ENCODE measurements around the gene PNMA6E.

PNMA6E gene

DNA sequence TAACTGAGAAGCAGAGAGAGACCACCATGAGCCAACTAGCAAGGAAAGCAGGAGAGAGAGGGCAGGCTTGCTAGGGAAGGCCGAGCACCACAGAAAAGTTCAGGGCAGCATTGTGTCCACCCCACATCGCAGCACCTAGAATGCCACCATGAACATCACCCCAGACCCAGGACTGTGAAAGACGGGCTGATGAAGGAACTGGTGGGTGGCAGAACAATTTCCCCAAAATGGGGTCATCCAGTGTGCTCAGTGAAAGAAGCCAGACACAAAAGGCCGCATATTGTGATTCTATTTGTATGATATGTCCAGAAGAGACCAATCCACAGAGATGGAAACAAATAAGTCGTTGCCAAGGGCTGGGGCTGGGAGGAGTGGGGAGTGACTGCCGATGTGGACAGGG, 16.8 kb downstream of the PNMA6E start:
- DNase-seq (ENCODE audit: low spot score) = no peak

DNA sequence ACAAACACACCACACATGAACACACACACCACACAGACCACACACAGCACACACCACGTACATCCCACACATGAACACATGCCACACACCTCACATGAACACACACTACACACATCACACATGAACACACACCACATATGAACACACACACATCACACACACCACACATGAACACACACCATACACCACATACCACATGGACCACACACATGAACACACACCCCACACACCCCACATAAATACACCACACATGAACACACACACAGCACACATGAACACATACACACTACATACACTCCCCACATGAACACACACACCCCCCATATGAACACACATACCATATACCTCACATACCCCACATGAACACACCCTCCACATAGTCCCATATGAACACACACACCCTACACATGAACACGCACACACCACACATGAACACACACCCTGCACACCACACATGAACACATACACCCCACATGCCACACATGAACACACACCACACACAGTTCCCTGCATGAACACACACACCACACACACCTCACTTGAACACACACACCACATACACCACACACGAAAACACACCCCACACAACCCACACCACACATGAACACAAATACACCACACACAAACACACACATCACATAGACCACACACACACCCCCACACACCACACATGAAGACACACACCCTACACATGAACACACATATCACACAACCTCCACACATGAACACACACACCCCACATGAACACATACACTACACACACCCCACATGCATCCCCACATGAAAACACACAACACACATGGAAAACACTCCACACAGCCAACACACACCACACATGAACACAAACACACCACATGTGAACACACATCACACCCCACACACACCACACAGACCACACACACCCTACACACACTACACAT, 18.3 kb downstream of the PNMA6E start:
- no peak for DNase-seq (ENCODE audit: low spot score)

DNA sequence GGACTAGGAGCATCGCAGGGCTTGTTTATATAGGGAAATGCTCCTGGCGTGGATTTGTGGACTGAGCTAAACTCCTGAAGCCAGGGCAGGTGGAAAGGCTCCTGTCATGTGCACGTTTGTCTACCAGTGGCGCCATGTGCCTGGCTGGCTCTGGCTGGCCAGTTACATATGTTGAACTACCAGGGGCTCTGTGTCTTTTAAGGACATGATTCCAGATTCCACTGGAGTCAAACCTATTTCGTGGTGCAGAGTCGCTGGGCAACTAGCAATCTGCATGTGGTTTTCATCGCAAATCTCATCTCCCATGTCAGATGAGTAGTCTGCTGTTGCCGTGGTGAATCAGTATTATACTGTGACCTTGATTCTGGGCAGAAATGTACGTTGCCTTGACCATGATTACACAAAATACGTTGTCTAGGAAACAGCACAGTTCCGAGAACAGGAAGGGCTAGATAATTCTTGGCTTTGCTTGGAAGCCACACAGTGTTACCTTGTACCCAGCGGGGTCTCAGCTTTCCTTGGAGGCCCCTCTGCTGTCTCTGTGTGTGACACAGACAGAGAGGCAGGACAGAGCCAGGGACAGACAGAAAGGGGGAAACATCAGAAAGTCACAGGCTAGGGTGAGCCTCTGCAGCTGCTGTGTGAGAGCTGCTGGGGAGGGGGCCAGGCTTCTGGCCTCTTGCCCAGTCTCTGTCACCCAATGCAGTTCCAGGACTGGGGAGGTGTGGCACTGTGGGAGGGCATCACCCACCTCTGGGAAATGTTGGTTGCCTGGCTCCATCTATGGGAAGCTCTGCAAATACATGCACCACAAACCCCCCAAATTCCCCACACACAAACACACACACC, 19.2 kb downstream of the PNMA6E start:
- DNase-seq (ENCODE audit: low spot score) = peak; percentile 67

DNA sequence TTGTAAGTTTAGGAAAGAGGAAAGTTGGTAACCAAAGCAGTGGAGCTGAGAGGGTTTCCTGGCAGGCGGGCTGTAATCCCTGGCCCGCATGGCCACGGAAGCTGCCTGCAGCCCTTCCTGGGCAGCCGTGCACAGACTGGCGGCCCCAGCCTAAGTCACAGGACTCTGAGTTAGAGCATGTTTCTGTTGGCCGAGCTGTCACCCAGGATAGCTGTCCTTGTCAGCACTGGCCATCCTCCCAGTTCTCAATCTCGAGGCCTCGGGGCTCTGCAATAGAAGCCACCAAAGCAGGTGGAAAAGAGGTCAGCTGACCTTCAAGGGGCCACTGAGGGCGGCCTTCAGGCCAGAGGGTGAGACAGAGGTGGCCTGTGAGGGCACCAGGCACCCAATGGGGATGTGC, 20.5 kb downstream of the PNMA6E start:
- no peak for DNase-seq (ENCODE audit: low spot score)

DNA sequence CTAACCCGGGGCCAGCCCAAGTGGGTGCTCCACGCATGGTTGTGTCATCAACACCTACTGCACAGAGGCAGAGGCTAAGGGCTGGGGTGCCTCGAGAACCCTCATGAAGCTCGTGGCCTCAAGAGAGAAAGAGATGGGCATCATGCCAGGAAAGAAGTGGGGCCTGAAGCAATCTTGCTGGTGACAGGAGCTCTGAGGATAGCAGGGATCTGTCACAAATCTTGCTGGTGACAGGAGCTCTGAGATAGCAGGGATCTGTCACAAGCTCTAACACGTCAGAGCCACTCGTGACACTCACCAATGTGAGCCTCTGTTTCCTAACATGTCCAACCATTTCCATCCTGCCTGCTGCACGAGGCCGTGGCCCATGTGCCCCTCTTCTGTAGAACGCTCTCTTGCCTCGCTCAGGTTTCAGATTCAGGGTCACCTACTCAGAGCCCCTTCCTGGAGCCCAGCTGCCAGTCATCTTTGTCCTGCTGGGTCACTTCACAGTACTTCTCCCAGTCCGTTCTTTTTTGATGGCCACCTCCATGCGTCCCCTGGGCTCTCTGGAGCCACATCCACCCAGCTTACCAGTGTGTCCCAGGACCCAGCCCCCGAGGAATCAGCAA, 21.1 kb downstream of the PNMA6E start:
- DNase-seq (ENCODE audit: low spot score) = no peak

DNA sequence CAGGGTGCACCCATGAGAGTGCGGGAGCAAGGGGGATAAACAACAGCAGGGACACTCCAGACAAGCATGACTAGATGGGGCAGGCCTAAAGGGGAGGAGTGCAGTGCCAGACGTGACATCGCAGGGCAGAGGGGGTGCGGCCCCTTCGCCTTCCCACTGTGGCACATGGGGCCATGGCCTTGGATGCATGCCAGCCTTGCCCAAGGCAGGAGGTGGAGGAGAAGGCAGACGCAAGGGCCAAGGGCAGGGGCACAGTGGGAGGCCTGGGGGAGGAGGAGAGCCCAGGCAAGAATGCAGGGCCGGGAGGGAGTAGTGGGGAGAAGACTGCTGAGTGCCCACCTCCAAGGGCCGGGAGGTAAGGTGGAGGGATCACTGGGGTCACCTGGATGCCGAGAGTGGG, 21.6 kb downstream of the PNMA6E start:
- DNase-seq (ENCODE audit: low spot score) = no peak

DNA sequence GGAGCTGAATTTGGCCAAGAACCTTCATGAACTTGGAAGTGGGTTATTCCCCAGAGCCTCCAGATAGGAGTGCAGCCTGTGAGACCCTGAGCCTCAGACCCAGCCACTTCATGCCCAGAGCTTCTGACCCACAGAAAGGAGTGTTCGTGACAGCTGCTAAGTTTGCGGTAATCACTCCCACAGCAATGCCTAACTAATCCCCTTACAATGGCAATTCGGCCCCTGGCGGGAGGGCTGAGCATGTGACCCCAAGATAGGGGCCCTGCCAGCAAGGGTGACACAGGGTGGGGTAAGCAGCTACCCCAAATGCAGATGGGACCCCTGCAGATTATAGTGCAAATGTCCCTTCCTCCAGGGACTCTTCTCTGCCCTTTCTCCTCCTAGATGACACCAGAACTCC, 22.5 kb downstream of the PNMA6E start:
- DNase-seq (ENCODE audit: low spot score) = no peak

DNA sequence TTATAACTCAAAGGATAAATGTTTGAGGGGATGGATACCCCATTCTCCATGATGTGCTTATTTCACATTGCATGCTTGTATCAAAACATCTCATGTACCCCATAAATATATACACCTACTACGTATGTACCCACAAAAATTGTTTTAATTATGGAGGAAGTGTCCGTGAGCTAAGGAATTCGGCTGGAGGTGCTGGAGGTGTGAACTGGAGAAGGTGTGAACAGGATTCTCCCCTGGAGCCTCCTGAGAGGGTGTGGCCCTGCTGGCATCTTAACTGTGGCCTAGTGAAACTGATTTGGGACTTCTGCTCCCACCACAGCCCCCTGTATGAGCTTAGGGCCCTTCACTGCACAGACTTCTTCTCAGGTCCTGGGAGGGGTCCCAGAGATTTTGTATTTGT, 23.4 kb downstream of the PNMA6E start:
- DNase-seq (ENCODE audit: low spot score) = no peak

DNA sequence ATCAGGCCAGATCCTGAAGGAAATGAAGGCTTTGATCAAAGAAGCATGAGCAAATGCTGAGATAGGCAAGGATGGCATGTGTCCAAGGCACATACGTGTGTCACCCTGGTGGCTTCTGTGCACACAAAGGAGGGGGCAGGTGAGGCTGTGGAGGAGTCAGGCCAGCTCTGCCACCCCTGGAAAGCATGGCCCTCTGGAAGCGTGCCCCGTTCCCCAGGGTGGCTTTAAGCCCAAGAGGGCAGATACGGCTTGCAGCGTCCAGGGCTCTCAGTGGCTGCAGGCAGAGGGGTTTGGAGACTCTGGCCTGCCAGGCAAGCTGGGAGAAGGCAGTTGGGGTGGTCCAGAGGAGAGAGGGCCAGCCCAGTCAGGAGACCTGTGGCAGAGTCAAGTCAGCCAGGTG, 25.6 kb downstream of the PNMA6E start:
- DNase-seq (ENCODE audit: low spot score) = no peak

DNA sequence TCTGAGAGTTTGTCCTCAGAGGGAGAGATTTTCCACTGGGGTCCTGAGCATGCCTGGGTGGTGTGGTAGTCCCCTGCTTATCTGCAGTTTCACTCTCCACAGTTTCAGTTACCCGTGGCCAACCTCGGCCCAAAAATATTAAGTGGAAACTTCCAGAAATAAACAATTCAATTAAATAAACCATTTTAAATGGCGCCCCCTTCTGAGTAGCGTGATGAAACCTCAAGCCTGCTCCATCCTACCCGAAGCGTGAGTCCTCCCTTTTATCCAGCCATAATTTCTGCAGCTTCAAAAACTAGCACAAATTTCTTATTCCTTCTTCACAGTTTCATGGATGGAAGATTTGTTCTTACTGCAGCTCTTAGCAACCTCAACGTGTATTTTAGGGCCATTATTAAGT, 26.7 kb downstream of the PNMA6E start:
- DNase-seq (ENCODE audit: low spot score) = no peak

DNA sequence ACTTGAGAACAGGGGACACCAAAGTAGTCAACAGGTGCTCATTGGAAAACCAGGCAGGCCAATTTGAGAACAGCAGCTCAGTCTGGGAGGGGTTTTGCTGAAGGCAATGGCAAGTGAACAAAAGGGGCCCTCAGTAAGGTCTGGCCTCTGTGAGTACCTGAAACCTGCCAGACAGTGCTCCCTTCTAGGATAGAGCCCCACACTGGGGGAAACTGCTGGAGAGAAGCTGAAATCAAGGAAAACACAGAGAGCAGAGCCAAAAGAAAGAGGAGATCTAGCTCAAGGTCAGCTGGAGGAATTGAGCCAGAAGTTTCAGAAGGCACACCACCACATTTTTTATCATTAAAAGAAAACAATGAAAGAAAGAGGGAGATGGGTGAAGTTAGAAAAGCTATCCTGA, 28.2 kb downstream of the PNMA6E start:
- DNase-seq (ENCODE audit: low spot score) = no peak

DNA sequence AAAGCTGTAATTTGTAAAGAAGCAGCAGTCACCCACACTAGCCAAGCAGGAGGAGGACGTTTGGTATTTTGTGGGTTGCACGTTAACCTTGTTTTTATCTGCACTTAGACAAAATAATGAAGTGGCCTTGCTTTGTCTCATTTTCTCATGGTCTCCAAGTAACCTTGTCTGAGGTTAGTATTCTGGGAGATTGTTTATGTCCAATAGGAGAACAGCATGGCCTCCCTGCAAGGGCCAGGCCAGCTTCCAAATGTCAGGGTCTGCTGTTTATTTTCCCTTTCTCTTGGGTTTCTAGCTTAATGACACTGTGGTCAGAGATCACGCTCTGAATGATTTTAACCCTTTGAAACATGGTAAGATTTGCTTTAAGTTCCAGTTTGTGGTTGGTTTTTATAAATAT, 29.9 kb downstream of the PNMA6E start:
- DNase-seq (ENCODE audit: low spot score) = no peak

DNA sequence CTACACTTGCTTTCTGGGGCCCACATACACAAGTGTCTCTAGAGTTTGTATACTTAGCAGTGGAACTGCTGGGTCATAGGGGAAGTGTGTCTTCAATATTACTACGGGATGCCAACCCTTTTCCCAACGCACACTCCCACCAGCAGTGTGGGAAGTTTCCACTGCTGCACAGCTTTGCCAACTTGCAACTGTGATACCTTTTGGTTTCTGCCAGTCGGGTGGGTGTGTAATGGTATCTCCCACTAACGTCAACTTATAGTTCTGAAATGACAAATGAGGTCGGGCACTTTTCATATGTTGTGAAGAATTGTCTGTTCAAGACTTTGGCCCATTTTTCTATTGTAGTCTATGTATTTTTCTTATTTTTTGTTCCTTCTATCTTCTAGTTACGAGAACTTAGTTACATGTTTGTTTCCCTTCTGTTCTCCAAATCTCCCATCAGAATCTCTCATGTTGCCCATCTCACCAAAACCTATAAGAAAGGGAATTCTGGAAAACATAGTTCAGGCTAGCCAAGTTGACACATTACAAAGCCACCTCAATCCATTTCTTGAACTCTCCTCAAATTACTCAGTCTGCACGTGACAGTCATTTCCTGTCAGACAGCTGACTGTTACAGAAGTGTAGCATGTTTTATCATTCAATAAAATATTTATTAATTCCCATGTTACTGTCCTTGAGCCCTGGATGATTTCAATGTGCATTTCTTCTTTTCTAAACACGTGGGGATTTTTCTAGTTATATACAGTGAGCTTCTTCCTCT, 30.7 kb downstream of the PNMA6E start:
- DNase-seq (ENCODE audit: low spot score) = no peak

DNA sequence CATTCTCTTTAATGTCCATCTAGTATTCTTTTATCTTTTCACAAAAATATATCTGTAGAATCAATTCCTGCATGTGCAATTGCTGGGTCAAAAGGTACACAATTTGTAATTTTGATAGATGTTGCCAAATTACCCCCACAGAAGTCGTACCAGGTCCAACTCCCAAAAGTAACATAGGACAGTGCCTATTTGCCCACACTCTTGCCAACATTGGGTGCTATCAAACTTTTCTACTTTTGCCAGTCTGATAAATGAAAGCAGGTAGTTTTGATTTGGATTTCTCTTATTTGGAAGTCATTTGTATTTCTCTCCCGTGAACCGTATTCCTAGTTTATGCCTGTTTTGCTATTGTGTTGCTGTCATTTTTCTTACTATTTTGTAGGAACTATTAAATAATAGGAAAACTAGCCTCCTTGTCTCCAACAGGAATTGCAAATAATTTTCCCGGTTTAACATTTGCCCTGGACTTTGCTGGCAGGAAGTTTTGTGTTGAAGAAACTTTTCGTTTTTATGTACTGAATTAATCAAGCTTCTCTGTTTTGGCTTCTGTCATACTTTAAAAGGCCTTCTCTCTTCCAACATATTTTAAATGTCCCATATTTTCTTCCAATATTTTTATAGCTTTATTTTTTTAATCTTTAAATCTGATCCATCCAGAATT, 34.1 kb downstream of the PNMA6E start:
- DNase-seq (ENCODE audit: low spot score) = no peak

DNA sequence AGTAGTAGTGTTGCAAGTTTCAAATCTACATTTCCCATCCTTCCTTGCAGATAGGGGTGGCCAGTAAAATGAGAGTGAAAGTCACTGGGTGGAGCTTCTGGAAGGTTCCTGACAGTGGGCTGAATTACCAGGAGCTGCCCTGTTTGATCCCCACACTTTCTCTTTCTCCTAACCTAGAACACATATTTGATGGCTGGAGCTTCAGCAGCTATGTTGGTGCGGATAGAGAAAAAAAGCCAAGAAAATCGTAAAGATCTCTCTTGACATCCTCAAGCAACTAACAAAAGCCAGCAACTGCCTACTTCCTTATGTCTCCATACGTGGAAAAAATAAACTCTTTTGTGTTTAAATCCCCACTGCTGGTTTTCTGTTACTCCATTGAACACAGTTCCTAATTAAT, 35.0 kb downstream of the PNMA6E start:
- DNase-seq (ENCODE audit: low spot score) = no peak

DNA sequence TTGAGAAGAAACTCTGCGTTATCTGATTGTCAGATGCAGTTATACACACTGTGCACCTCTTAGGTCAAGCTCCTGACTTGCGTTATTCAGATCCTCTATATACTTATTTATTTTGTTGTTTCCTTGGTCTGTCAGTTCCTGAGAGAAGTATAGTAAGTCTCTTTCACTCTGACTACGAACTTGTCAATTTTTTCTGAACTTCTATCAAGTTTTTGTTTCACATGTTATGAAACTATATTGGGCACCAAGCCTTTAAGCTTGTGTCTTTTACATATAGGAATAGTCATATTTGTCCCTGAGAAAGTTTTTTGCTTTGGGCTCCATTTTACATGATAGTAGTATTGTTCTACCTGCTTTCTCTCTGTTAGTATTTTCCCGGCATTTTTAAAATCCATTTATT, 35.5 kb downstream of the PNMA6E start:
- DNase-seq (ENCODE audit: low spot score) = no peak

DNA sequence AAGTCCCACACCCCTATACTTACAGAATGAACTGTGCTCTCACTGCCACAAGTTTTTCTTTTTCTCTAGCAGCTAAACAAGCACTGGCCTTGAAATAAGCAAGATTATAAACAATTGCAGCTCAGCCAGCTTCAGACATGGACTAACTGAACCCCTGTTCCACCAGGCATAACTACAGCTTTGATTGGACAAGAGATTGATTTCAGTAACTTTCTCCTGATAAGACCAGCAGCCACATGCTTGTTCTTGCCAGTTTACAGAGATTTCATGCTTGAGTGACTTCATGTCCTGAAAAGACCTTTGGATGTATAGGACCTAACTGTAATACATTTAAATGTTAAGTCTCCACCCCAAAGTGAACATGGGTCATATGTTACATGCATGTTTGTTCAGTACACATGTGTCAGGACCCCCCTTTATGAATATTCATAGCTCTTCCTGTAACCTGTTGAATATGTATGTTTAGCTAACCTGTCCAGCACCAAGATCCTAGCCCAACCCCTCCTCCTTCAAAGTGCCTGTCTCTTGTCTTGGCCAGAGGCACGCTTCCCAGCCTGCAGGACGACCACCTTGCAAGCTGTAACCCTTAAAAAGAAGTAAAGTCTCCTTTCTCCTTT, 39.3 kb downstream of the PNMA6E start:
- DNase-seq (ENCODE audit: low spot score) = no peak

DNA sequence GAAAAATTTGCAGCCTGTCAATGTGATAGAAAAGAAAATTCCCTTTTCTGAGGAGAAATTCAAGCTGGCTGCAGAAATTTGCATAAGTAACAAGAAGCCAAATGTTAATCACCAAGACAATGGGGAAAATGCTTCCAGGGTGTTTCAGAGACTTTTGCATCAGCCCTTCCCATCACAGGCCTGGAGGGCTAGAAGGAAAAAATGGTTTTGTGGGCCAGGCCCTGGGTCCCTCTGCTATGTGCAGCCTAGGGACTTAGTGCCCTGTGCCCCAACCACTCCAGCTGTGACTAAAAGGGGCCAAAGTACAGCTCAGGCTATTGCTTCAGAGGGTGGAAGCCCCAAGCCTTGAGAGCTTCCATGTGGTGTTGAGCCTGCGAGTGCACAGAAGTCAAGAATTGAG, 43.3 kb downstream of the PNMA6E start:
- no peak for DNase-seq (ENCODE audit: low spot score)

DNA sequence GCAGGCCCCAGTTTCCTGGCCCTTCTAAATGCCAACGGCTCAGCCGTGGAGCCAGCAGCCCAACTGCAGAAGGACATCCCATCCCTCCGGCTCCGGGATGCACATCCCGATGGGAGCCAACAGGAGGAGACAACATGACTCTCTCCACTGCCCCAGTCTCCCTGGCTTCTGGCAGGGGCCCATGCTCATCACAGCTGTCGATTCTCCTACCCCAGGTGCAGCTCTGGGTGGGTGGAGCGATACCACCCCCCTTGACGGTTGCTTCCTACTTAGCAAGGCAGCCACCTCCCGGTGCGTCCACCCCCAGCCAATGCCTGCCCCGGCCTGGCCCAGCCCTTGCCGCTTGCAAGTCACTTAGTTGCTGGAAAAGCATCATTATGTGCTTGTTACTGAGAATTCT, 47.7 kb downstream of the PNMA6E start:
- DNase-seq (ENCODE audit: low spot score) = no peak

DNA sequence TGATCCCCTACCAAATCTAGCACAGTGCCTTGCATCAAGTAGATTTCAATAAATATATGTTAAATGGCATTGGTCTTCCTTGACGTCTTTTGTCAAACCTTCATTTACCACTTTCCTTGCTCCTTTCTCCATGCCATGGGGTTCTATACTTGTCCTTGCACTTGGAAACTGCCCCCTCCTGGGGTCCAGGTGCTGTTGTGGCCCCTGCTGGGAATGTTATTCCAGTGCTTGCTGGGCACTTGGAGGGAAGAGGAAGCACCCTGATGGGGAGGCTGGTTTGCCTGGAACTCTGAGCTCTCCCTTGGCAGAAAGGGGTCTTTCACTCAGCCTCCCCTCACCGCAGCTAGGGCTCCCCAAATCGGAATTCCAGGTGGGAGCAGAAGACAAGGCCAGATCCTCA, 48.3 kb downstream of the PNMA6E start:
- DNase-seq (ENCODE audit: low spot score) = no peak

DNA sequence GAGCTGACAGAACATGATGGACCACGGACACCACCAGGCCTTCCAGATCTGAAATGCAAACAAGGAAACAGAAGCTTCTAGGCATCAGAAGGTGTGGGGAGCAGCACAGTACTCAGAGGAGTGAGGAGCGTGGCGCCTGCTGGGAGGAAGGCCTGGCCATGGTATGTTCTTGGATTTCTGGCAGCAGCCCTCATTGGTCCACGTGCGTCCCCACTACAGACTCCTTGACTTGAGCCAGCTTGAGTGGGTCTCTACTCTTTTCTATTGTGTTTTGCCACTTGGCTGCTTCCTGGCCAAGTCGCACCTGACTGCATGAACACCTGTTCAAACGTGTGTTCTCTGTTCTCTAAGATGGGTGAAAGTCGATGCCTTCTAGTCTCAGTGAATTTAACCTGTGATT, 49.2 kb downstream of the PNMA6E start:
- no peak for DNase-seq (ENCODE audit: low spot score)
